ENCODE measurements around the gene WDR93. TPM values are rescaled to one million over a fixed set of nuclear protein-coding genes. Genes with fewer than 3 reads are reported as not detected.

WDR93 gene
- 0.33 and 0.47 TPM in 2 replicates for total RNA-seq (2022)
- Bru-seq, nascent RNA = percentile 29 among the genes with signal in this experiment
- percentile 19 among the genes with signal in this experiment for BruChase-seq, experiment 1, labeled RNA remaining after a 6-hour chase
- percentile 26 among the genes with signal in this experiment for BruChase-seq, experiment 2, labeled RNA remaining after a 2-hour chase
- long read RNA-seq = 0 reads

DNA sequence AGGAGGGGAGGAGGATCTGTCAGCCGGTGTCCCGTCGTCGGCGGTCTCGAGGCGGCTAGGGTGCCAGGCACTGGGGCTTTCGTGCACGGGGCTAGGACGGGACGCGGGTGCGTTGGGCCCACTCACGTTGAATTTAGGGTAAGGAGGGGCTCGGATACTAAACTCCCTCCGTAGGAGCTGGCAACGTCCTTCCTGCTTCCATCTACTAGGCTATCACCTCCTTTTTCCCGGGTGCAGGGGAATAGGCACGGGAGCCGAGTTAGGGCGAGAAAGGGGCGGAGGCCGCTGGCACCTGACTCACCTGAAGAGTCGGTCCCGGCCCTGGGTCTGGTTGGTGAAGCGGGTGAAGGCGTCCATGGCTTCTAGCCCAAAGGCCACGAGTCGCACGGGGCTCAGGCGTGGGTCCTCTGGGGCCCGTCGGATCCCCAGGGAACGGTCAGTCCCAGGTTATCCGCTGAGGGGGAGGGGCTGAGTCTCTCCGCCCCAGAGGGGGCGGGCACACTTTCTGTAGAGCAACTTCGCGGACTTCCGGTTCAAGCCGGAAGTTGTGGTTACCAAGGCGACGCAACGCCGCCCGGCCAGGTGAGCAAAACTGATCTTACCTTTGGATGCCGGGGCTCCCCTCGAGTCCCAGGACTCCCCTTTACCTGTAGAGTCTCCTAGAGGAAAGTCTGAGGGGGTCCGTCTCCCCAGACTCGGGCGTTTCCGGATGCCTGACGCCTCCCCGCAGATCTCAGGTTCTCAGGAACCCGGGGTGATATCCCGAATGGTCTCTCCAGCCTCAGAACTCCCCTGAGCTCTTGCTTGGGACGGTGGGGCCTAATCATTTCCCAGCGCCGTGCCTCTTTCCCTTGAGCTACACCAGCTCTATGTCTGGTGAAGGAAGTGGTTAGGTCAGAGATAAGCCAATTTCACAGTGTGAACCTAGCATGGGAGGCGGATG lies at the start of gene WDR93, which contains the start of gene PEX11A:
TSS of gene WDR93 (plus strand) at position 536 of the 943 bp plus-strand sequence. CDS start 10,936 bp downstream, outside the sequence.
TSS of gene PEX11A (minus strand) at position 479 of the 943 bp plus-strand sequence. CDS start at position 357, 122 bp downstream.
- Mint-ChIP-seq H3K27me3 (ENCODE audit: insufficient read depth, unreplicated experiment) (no peaks in the 10 kb centered on the region), H3K4me1 (ENCODE audit: insufficient read depth, unreplicated experiment) (peaks cover 5% of the 10 kb centered on the region), H3K4me3 (ENCODE audit: unreplicated experiment) (peak within 1 kb of the TSS; percentile 78), H3K9me3 (ENCODE audit: unreplicated experiment) (no peaks in the 10 kb centered on the region), H3K27ac (ENCODE audit: low read depth, unreplicated experiment) (peak within 1 kb of the TSS; percentile 67), H3K36me3 (ENCODE audit: insufficient read depth, unreplicated experiment) (no peaks in the 10 kb centered on the region)
- BruUV-seq (replicated peaks) = TSS peak; percentile 56
- TF ChIP-seq, protein P1, sequence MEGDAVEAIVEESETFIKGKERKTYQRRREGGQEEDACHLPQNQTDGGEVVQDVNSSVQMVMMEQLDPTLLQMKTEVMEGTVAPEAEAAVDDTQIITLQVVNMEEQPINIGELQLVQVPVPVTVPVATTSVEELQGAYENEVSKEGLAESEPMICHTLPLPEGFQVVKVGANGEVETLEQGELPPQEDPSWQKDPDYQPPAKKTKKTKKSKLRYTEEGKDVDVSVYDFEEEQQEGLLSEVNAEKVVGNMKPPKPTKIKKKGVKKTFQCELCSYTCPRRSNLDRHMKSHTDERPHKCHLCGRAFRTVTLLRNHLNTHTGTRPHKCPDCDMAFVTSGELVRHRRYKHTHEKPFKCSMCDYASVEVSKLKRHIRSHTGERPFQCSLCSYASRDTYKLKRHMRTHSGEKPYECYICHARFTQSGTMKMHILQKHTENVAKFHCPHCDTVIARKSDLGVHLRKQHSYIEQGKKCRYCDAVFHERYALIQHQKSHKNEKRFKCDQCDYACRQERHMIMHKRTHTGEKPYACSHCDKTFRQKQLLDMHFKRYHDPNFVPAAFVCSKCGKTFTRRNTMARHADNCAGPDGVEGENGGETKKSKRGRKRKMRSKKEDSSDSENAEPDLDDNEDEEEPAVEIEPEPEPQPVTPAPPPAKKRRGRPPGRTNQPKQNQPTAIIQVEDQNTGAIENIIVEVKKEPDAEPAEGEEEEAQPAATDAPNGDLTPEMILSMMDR (IDR thresholded peaks at IDR 0.05; ENCODE audit: unreplicated experiment) = no peak
- DNase-seq (ENCODE audit: unreplicated experiment) = peak; percentile 82
- intact Hi-C loops (cut with micrococcal nuclease) = loop anchor here (5.0 kb wide), 1 partner anchor 43 kb away; no protein-coding TSS in a partner anchor
- ChIA-PET POLR2A (interaction anchor here (0.6 to 1.7 kb wide), 2 partner anchors 8 to 10 kb away, joined by 3 to 8 read pairs; no protein-coding TSS in a partner anchor), CTCF (interaction anchor here (0.6 to 1.8 kb wide), 4 partner anchors 17 to 184 kb away, joined by 3 to 7 read pairs (median 5); no protein-coding TSS in a partner anchor)

DNA sequence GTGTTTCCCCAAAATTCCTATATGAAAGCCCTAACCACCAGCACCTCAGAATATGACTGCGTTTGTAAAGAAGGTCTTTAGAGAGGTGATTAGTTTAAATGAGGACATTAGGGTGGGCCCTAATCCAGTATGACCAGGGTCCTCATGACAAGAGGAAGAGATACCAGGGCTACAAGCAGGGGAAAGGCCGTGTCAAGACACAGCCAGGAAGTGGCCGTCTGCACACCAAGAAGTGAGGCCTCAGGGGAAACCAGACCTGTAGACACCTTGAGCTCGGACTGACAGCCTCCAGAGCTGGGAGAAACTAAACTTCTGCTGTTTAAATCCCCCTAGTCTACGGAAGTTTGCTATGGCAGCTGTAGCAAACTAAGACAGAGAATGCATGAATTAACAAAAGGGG lies 49.6 kb upstream of the WDR93 start:
- no peaks in the 10 kb centered on the region for H3K36me3 Mint-ChIP-seq (ENCODE audit: insufficient read depth, unreplicated experiment)
- intact Hi-C loops (cut with micrococcal nuclease) = loop anchor here (10.0 kb wide), 1 partner anchor 94 kb away; no protein-coding TSS in a partner anchor
- CTCF ChIA-PET = interaction anchor here (0.6 kb wide), 1 partner anchor 20 kb away, joined by 5 read pairs; no protein-coding TSS in a partner anchor
- POLR2A ChIA-PET = interaction anchor here (1.4 kb wide), 1 partner anchor 22 kb away, joined by 5 read pairs; no protein-coding TSS in a partner anchor
- no TSS peak for BruUV-seq (replicated peaks)
- no peak for DNase-seq (ENCODE audit: unreplicated experiment)
- no peaks in the 10 kb centered on the region for H3K27me3 Mint-ChIP-seq (ENCODE audit: insufficient read depth, unreplicated experiment)
- H3K4me1 Mint-ChIP-seq (ENCODE audit: insufficient read depth, unreplicated experiment) = no peaks in the 10 kb centered on the region
- H3K27ac Mint-ChIP-seq (ENCODE audit: low read depth, unreplicated experiment) = no peak overlapping the region
- TF ChIP-seq, protein P1 (IDR thresholded peaks at IDR 0.05; ENCODE audit: unreplicated experiment) = no peak
- no peaks in the 10 kb centered on the region for H3K9me3 Mint-ChIP-seq (ENCODE audit: unreplicated experiment)
- no peak overlapping the region for H3K4me3 Mint-ChIP-seq (ENCODE audit: unreplicated experiment)

GRCh38 chr15:89642106-89642505 lies 48.5 kb upstream of the WDR93 start:
- TF ChIP-seq, protein P1 (IDR thresholded peaks at IDR 0.05; ENCODE audit: unreplicated experiment) = no peak
- no peaks in the 10 kb centered on the region for H3K9me3 Mint-ChIP-seq (ENCODE audit: unreplicated experiment)
- ChIA-PET CTCF (interaction anchor here (1.5 kb wide), 1 partner anchor 16 kb away, joined by 3 read pairs; no protein-coding TSS in a partner anchor), POLR2A (interaction anchor here (1.4 kb wide), 1 partner anchor 21 kb away, joined by 5 read pairs; no protein-coding TSS in a partner anchor)
- no peak overlapping the region for H3K27ac Mint-ChIP-seq (ENCODE audit: low read depth, unreplicated experiment)
- no peaks in the 10 kb centered on the region for H3K4me1 Mint-ChIP-seq (ENCODE audit: insufficient read depth, unreplicated experiment)
- no peaks in the 10 kb centered on the region for H3K27me3 Mint-ChIP-seq (ENCODE audit: insufficient read depth, unreplicated experiment)
- no peak overlapping the region for H3K4me3 Mint-ChIP-seq (ENCODE audit: unreplicated experiment)
- no peaks in the 10 kb centered on the region for H3K36me3 Mint-ChIP-seq (ENCODE audit: insufficient read depth, unreplicated experiment)
- BruUV-seq (replicated peaks) = no TSS peak
- intact Hi-C loops (cut with micrococcal nuclease) = loop anchor here (10.0 kb wide), 1 partner anchor 93 kb away; no protein-coding TSS in a partner anchor
- no peak for DNase-seq (ENCODE audit: unreplicated experiment)

Measured in MCF 10A (cell line).